GM23248 (cell line): ENCODE measurements around the gene PTGR3. TPM values are rescaled to one million over a fixed set of nuclear protein-coding genes. Genes with fewer than 3 reads are reported as not detected.
A peak's percentile ranks its signal among the peaks of the same experiment; 100 is the strongest.

Experiments
- DNase-seq: peaks from one replicate; pipeline ENCODE4 v3.0.0-alpha.2; 2015
- H2AFZ ChIP-seq: fragments of 200-600 bp; sonication (generic); 2 replicates; pipeline ENCODE4 v1.6.1; 2016; ENCODE audit warnings: antibody characterized with exemption
- H3F3A ChIP-seq: fragments of 200-600 bp; sonication (generic); 2 replicates; pipeline ENCODE4 v1.6.1; 2016; ENCODE audit warnings: mild to moderate bottlenecking, antibody characterized with exemption, mixed run types; ENCODE audit not compliant: insufficient read depth
- H3K27ac ChIP-seq: fragments of 200-600 bp; sonication (generic); 2 replicates; pipeline ENCODE4 v1.5.1; 2016; ENCODE audit warnings: mild to moderate bottlenecking
- H3K27me3 ChIP-seq: fragments of 200-600 bp; sonication (generic); replicated peaks from 2 replicates; pipeline ENCODE4 v1.6.1; 2016; ENCODE audit warnings: mild to moderate bottlenecking; ENCODE audit not compliant: insufficient read depth
- H3K36me3 ChIP-seq: fragments of 200-600 bp; sonication (generic); 2 replicates; pipeline ENCODE4 v1.6.1; 2016; ENCODE audit warnings: low read depth, mild to moderate bottlenecking
- H3K4me1 ChIP-seq: fragments of 200-600 bp; sonication (generic); 2 replicates; pipeline ENCODE4 v1.6.1; 2016; ENCODE audit warnings: mild to moderate bottlenecking; ENCODE audit not compliant: insufficient read depth
- H3K4me2 ChIP-seq: fragments of 200-600 bp; sonication (generic); one replicate; pipeline ENCODE4 v1.6.1; 2016; ENCODE audit warnings: mild to moderate bottlenecking; ENCODE audit not compliant: unreplicated experiment
- H3K4me3 ChIP-seq: fragments of 200-600 bp; sonication (generic); 2 replicates; pipeline ENCODE4 v1.5.1; 2016; ENCODE audit warnings: mild to moderate bottlenecking
- H3K79me2 ChIP-seq: fragments of 200-600 bp; sonication (generic); 2 replicates; pipeline ENCODE4 v1.6.1; 2016; ENCODE audit warnings: mild to moderate bottlenecking; ENCODE audit not compliant: insufficient read depth
- H3K9ac ChIP-seq: fragments of 200-600 bp; sonication (generic); 2 replicates; pipeline ENCODE4 v1.6.1; 2016; ENCODE audit warnings: mild to moderate bottlenecking
- H3K9me2 ChIP-seq: fragments of 200-600 bp; sonication (generic); 2 replicates; pipeline ENCODE4 v1.6.1; 2016; ENCODE audit warnings: mixed run types, mild to moderate bottlenecking, moderate library complexity; ENCODE audit not compliant: insufficient read depth
- H3K9me3 ChIP-seq: fragments of 200-600 bp; sonication (generic); one replicate; pipeline ENCODE4 v1.6.1; 2017; ENCODE audit warnings: low read depth
- H4K20me1 ChIP-seq: fragments of 200-600 bp; sonication (generic); 2 replicates; pipeline ENCODE4 v1.6.0; 2016; ENCODE audit not compliant: insufficient read depth
- EZH2 ChIP-seq: fragments of 200-600 bp; sonication (generic); IDR thresholded peaks from 2 replicates; pipeline ENCODE4 v1.6.1; 2018; ENCODE audit warnings: antibody characterized with exemption, mild to moderate bottlenecking; ENCODE audit not compliant: insufficient read depth, poor library complexity, severe bottlenecking
- EZH2phosphoT487 ChIP-seq: fragments of 200-600 bp; sonication (generic); IDR thresholded peaks from 2 replicates; pipeline ENCODE4 v1.6.1; 2018; ENCODE audit warnings: antibody characterized with exemption, moderate library complexity, mild to moderate bottlenecking, low read depth; ENCODE audit not compliant: insufficient read depth
- WGBS, 2 experiments: methylation state at CpG; one replicate each; pipeline ENCODE4 v1.1.6; 2015 to 2017; ENCODE audit warnings: low lambda C conversion rate in 2 of 2, low coverage in 1 of 2; ENCODE audit errors: missing lambda C conversion rate in 2 of 2; 5-methylcytosine and 5-hydroxymethylcytosine counted together
- in situ Hi-C: fragments of 300-500 bp; cut with MboI; formaldehyde crosslinking; loops from 2 replicates; pipeline ENCODE4 v1.15.0; 2020
- polyA plus RNA-seq: library from polyadenylated mRNA; unstranded; fragments of >200 nt; fragmentation: Nextera tagmentation; extraction: Ambion mirVana; gene quantifications from 2 replicates; pipeline ENCODE4 v1.2.1, GENCODE V29; 2016
- total RNA-seq: library from RNA; depleted of rRNA; stranded (reverse); fragments of >200 nt; shearing (Covaris generic); gene quantifications from 2 replicates; pipeline ENCODE4 v1.2.3, GENCODE V29; 2014

The PTGR3 gene
- total and polyA plus RNA-seq, 2 experiments from 2014 or later = 10.2 to 21.3 TPM

DNA sequence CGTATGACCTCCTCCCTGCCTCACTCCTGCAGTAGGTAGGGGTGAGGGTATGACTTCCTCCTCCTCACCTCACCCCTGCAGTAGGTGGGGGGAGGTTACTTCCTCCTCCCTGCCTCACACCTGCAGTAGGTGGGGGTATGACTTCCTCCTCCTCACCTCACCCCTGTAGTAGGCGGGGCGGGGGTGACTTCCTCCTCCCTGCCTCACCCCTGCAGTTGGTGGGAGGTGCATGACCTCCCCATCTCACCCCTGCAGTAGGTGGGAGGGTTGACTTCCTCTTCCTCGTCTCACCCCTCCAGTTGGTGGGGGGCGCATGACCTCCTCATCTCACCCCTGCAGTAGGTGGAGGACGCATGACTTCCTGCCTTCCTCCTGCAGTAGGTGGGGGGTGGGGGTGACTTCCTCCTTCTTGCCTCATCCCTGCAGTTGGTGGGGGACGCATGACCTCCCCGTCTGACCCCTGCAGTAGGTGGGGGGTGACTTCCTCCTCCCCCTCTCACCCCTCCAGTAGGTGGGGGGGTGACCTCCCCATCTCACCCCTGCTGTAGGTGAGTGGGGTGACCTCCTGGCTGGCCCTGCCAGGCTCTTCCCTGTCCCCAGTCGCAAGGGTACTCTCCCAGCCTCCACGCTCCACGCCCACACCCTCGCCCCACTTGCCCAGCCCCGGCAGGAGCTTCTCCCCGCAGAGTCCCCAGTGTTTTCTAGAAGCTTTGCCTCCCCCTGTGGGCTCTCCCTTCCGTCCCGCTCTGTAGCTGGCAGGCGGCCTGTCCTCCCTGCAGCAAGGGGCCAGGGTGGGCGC is 40.9 kb upstream of the PTGR3 start:
- TF ChIP-seq EZH2 (no peak), EZH2phosphoT487 (no peak)
- H3K79me2 ChIP-seq = peaks cover 86% of the 10 kb centered on the region
- H3K9me2 ChIP-seq = no peaks in the 10 kb centered on the region
- H3K9ac ChIP-seq = no peak overlapping the region
- H3K9me3 ChIP-seq = no peaks in the 10 kb centered on the region
- H3K4me3 ChIP-seq = no peak overlapping the region
- 95 to 96% methylated on average over 15 to 18 of the region's 18 CpGs for WGBS, 2 experiments
- peaks cover 37% of the 10 kb centered on the region for H3K4me1 ChIP-seq
- in situ Hi-C loops = no loop called here
- H3F3A ChIP-seq = peaks cover 6% of the 10 kb centered on the region; the same call in 1 of the 2 replicates
- no peaks in the 10 kb centered on the region for H3K36me3 ChIP-seq
- DNase-seq = no peak
- no peaks in the 10 kb centered on the region for H3K27me3 ChIP-seq
- no peak overlapping the region for H3K4me2 ChIP-seq
- no peaks in the 10 kb centered on the region for H4K20me1 ChIP-seq
- H2AFZ ChIP-seq = no peak overlapping the region
- H3K27ac ChIP-seq = no peak overlapping the region

DNA sequence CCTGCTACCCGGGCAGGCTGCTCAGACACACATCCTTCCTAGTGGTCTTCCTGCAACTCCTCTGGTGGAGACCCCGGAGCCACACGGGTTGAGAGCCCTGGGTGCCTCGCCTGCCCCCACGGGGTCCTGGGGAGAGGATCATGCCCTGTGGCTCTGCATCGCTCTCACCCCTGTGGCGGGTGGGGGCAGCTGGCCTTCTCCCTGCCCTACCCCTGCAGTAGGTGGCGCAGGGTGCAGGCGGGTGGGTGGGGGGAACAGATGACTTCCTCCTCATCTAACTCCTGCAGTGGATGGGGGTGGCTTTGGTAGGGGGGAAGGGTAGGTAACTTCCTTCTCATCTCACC is 40.2 kb upstream of the PTGR3 start:
- Histone ChIP-seq H4K20me1 (no peaks in the 10 kb centered on the region), H3K9me3 (no peaks in the 10 kb centered on the region), H3K4me3 (no peak overlapping the region), H3K79me2 (peaks cover 86% of the 10 kb centered on the region), H3K9ac (no peak overlapping the region), H3K27me3 (no peaks in the 10 kb centered on the region), H3K4me2 (no peak overlapping the region), H3F3A (peaks cover 6% of the 10 kb centered on the region; the same call in 1 of the 2 replicates), H2AFZ (no peak overlapping the region), H3K4me1 (peaks cover 33% of the 10 kb centered on the region), H3K27ac (no peak overlapping the region), H3K36me3 (no peaks in the 10 kb centered on the region), H3K9me2 (no peaks in the 10 kb centered on the region)
- in situ Hi-C loops = no loop called here
- DNase-seq = no peak
- TF ChIP-seq EZH2 = no peak
- no peak for TF ChIP-seq EZH2phosphoT487
- 94% methylated on average over 8 to 9 of the region's 9 CpGs for WGBS, 2 experiments

DNA sequence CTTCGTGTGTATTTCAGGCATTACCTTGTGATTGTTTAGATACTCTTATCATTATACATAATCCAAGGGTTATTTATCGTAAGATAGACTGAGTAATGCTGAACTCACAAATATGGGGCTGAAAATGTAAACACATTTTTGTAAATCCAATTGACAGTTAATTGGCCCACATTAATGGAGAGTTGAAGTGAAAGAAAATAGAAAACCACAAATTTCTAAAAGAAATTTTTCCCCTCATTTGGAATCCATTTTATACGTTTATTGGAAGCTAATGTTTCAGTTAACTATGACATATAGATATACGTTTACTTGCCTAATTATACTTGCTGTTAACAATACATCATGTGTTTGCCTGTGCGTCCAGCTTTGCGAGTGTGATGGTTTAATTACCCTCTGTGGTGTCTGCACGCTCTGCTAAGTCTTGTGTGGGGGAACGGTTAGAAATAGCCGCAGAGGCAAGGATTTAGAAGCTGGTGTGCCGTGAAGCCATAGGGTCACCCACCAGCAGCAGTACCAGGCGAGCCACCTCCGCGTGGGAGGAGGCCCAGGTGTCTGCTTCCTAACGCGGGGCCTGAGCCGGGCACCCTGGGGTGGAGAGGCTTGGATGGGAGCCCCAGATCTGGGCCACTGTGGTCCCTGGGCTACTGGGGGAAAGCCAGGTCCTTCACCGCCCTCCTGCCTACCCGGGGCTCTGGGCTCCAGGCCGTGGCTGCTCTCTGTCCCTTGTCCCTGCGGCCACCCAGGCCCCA is 39.7 kb upstream of the PTGR3 start:
- peak overlapping the region; percentile 96 for H3K4me2 ChIP-seq

DNA sequence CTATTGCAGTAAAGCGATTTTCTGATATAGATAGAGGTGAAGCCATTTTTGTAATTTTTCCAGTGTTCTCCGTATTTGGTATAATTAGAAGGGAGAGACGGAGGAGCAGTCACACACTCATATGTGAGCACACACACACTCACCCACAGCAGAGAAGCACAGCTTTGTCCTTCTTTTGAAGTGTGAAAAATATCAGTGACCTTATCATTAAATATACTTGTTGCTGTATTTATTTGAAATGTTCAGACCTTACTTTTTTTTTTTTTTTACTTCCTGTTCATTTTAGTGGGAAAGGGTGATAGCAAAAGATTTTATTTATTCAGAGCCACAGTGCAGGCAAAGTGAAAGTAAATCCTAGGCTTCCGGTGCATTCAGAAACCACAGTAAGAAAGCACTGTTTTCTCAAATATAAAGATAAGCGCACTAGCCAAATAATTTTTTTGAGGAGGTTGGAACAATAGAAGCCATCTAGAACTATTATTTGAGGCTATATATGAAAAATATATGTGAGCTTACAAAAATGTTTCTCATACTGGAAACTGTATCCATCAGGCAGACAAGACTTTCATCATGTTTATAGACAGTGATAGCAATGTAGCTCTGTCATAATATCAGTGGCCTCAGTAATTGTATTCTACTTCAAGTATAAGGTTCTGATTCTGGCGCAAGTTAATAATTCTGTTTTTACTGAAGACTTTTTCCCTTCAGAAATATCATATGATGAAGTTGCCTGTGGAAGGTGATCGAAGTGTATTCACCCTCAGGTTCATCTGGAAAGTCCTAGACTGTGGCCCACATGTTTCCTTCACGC is 38.9 kb upstream of the PTGR3 start:
- Histone ChIP-seq H3K4me3 (peak overlapping the region; percentile 72), H3K9me3 (no peaks in the 10 kb centered on the region), H3K36me3 (no peaks in the 10 kb centered on the region), H3K27me3 (no peaks in the 10 kb centered on the region), H3K9ac (peak overlapping the region; percentile 80), H3K9me2 (no peaks in the 10 kb centered on the region), H3F3A (peaks cover 6% of the 10 kb centered on the region; the same call in 1 of the 2 replicates), H3K4me2 (peak overlapping the region; percentile 96), H3K79me2 (peaks cover 86% of the 10 kb centered on the region), H3K4me1 (peaks cover 20% of the 10 kb centered on the region), H2AFZ (peak overlapping the region; percentile 86), H3K27ac (peak overlapping the region; percentile 73), H4K20me1 (no peaks in the 10 kb centered on the region)
- TF ChIP-seq EZH2 (no peak), EZH2phosphoT487 (no peak)
- in situ Hi-C loops = no loop called here
- WGBS, 2 experiments = 20 to 21% methylated on average over 8 of the region's 8 CpGs
- peak; percentile 74 for DNase-seq

More for the DNA sequence above, 39.7 kb upstream of the PTGR3 start:
- DNase-seq = peak; percentile 21
- peaks cover 6% of the 10 kb centered on the region; the same call in 1 of the 2 replicates for H3F3A ChIP-seq
- in situ Hi-C loops = no loop called here
- TF ChIP-seq EZH2 = no peak
- TF ChIP-seq EZH2phosphoT487 = no peak
- peak overlapping the region; percentile 72 for H3K4me3 ChIP-seq
- no peaks in the 10 kb centered on the region for H4K20me1 ChIP-seq
- no peaks in the 10 kb centered on the region for H3K9me2 ChIP-seq
- no peaks in the 10 kb centered on the region for H3K9me3 ChIP-seq
- H2AFZ ChIP-seq = peak overlapping the region; percentile 86
- no peaks in the 10 kb centered on the region for H3K36me3 ChIP-seq
- peak overlapping the region; percentile 73 for H3K27ac ChIP-seq
- H3K9ac ChIP-seq = peak overlapping the region; percentile 80
- peaks cover 86% of the 10 kb centered on the region for H3K79me2 ChIP-seq
- peaks cover 27% of the 10 kb centered on the region for H3K4me1 ChIP-seq
- 64 to 65% methylated on average over 20 of the region's 20 CpGs for WGBS, 2 experiments
- H3K27me3 ChIP-seq = no peaks in the 10 kb centered on the region
